Uterus (tissue), 2 donors: ENCODE measurements around the gene SMPX.

Experiments
- POLR2A ChIP-seq, 2 donors: fragments of 450-650 bp; IDR thresholded peaks; one replicate each; pipeline ENCODE4 v1.6.1; 2016; ENCODE audit warnings: antibody characterized with exemption in 2 of 2, mild to moderate bottlenecking in 1 of 2, moderate library complexity in 1 of 2
- TF ChIP-seq, protein P1 (sequence below), 4 experiments: fragments of 200-600 bp in 2 of 4; fragments of 450-650 bp in 2 of 4; sonication (generic) in 2 of 4; IDR thresholded peaks; one replicate each; pipeline ENCODE4 v1.5.1; 2016 to 2019; ENCODE audit warnings: antibody characterized with exemption in 4 of 4, mild to moderate bottlenecking in 2 of 4, moderate library complexity in 1 of 4

DNA sequence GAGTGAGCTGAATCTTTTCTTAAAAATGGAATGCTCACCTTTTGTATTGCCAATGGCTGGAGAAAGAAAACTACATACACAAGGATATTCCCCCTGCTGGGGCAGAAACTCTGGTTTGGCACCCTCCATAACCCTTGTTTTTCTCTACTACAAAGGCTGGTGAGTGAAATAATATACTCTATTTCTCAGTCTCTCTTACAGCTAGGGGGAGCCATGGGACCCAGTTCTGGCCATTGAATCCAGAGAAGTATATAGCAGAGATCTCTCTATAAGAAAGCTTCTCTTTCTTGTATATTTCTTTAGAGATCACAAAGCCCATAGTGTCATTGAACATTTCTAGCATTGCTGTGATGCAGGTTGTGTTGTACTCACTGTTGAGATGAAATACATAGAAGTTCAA is 49.8 kb downstream of the SMPX start:
- no peak for TF ChIP-seq POLR2A (IDR thresholded peaks at IDR 0.05)
- TF ChIP-seq, protein P1, sequence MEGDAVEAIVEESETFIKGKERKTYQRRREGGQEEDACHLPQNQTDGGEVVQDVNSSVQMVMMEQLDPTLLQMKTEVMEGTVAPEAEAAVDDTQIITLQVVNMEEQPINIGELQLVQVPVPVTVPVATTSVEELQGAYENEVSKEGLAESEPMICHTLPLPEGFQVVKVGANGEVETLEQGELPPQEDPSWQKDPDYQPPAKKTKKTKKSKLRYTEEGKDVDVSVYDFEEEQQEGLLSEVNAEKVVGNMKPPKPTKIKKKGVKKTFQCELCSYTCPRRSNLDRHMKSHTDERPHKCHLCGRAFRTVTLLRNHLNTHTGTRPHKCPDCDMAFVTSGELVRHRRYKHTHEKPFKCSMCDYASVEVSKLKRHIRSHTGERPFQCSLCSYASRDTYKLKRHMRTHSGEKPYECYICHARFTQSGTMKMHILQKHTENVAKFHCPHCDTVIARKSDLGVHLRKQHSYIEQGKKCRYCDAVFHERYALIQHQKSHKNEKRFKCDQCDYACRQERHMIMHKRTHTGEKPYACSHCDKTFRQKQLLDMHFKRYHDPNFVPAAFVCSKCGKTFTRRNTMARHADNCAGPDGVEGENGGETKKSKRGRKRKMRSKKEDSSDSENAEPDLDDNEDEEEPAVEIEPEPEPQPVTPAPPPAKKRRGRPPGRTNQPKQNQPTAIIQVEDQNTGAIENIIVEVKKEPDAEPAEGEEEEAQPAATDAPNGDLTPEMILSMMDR (IDR thresholded peaks at IDR 0.05) = no peak
